Measurements from ENCODE around the gene ADCY3.

ADCY3 gene

GRCh38 chr2:24939353-24939752 lies 19.3 kb upstream of the ADCY3 start:
- no peak for DNase-seq (ENCODE audit: low read depth)
- H3K4me3 ChIP-seq (replicated peaks; ENCODE audit: low read depth, low read length) = no peak overlapping the region
- TF ChIP-seq, protein P1, sequence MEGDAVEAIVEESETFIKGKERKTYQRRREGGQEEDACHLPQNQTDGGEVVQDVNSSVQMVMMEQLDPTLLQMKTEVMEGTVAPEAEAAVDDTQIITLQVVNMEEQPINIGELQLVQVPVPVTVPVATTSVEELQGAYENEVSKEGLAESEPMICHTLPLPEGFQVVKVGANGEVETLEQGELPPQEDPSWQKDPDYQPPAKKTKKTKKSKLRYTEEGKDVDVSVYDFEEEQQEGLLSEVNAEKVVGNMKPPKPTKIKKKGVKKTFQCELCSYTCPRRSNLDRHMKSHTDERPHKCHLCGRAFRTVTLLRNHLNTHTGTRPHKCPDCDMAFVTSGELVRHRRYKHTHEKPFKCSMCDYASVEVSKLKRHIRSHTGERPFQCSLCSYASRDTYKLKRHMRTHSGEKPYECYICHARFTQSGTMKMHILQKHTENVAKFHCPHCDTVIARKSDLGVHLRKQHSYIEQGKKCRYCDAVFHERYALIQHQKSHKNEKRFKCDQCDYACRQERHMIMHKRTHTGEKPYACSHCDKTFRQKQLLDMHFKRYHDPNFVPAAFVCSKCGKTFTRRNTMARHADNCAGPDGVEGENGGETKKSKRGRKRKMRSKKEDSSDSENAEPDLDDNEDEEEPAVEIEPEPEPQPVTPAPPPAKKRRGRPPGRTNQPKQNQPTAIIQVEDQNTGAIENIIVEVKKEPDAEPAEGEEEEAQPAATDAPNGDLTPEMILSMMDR (IDR thresholded peaks at IDR 0.05; ENCODE audit: low read length, missing control alignments) = no peak

- no peak for DNase-seq (ENCODE audit: low read depth)
- no peak overlapping the region for H3K4me3 ChIP-seq (replicated peaks; ENCODE audit: low read depth, low read length)
- TF ChIP-seq, protein P1 (IDR thresholded peaks at IDR 0.05; ENCODE audit: low read length, missing control alignments) = no peak
Observed at GRCh38 chr2:24937236-24937635, 17.2 kb upstream of the ADCY3 start.

GRCh38 chr2:24935145-24935544 lies 15.1 kb upstream of the ADCY3 start:
- H3K4me3 ChIP-seq (replicated peaks; ENCODE audit: low read depth, low read length) = no peak overlapping the region
- TF ChIP-seq, protein P1 (IDR thresholded peaks at IDR 0.05; ENCODE audit: low read length, missing control alignments) = no peak
- no peak for DNase-seq (ENCODE audit: low read depth)

DNA sequence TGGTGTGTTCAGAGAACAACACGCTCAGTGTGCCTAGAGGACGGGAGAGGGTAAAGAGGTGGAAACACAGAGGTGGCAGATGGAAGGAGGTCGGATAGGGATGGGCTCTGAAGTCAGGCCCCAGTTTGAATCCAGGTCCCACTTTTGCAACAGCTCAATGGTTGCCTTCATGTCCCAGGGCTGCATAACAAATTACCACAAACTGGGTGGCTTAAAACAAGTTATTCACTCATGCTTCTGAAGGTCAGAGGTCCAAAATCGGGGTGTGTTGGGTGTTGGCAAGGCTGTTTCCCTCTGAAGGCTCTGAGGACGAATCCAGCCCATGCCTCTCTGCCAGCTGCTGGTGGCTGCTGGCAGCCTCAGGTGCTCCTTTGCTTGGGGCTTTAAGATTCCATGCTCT lies 12.7 kb upstream of the ADCY3 start:
- no peak overlapping the region for H3K4me3 ChIP-seq (replicated peaks; ENCODE audit: low read depth, low read length)
- TF ChIP-seq, protein P1 (IDR thresholded peaks at IDR 0.05; ENCODE audit: low read length, missing control alignments) = no peak
- DNase-seq (ENCODE audit: low read depth) = no peak

GRCh38 chr2:24930768-24931167 lies 10.7 kb upstream of the ADCY3 start:
- DNase-seq (ENCODE audit: low read depth) = no peak
- TF ChIP-seq, protein P1 (IDR thresholded peaks at IDR 0.05; ENCODE audit: low read length, missing control alignments) = no peak
- no peak overlapping the region for H3K4me3 ChIP-seq (replicated peaks; ENCODE audit: low read depth, low read length)

- TF ChIP-seq, protein P1 (IDR thresholded peaks at IDR 0.05; ENCODE audit: low read length, missing control alignments) = no peak
- no peak for DNase-seq (ENCODE audit: low read depth)
- H3K4me3 ChIP-seq (replicated peaks; ENCODE audit: low read depth, low read length) = no peak overlapping the region
Observed at GRCh38 chr2:24929230-24929629, 9.2 kb upstream of the ADCY3 start.

DNA sequence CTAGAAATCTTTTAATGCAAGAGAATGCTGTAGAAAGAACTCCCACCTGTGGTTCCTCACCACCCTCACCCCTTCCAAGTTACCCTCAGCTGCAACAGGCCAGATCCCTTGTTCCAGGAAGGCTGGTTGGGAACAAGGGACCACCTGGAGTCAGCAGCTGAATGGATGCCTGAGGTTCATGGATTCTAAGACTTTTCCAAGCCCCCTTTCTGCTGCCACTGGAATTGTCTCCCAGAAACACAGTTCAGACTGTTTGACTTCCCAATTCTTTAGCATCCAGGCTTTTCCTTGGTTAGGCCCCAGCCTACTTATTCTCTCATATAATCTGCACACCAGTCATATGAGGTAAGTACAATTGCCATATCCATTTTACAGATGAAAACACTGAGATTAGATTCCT lies 8.0 kb upstream of the ADCY3 start:
- no peak for DNase-seq (ENCODE audit: low read depth)
- no peak overlapping the region for H3K4me3 ChIP-seq (replicated peaks; ENCODE audit: low read depth, low read length)
- TF ChIP-seq, protein P1 (IDR thresholded peaks at IDR 0.05; ENCODE audit: low read length, missing control alignments) = no peak

Measured in fibroblast of pulmonary artery (primary cell).